ENCODE measurements around the gene SPIRE1. TPM values are rescaled to one million over a fixed set of nuclear protein-coding genes. Genes with fewer than 3 reads are reported as not detected.

The SPIRE1 gene
- total RNA-seq, 4 donors from 2014 or later: 25.3 to 39.5 (median 30.6) TPM

DNA sequence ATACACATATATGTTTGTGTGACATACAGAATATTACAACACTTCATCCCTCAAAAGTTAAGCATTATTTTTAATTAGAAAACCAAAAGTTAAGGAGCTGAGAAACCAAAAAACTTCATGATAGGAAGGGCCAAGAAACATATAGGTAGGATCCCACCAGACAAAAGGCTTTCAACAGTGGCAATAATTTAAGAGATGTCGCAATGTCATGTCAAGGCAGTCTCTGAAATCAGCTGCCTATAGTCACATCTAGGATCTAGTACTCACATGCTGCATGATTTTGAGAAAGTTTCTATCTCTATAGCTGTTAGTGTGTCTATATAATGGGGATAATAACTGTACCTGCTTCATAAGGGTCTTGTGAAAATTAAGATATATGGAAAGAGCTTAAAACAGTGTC is 72.7 kb downstream of the SPIRE1 start:
- WGBS, 2 donors: 97 to 98% methylated on average over 1 of the region's 1 CpG
- no peaks in the 10 kb centered on the region for H3K36me3 ChIP-seq
- no peak overlapping the region for H3K27ac ChIP-seq
- H3K4me3 ChIP-seq (replicated peaks in 1 of 3): no peak overlapping the region
- no peaks in the 10 kb centered on the region for H3K9me3 ChIP-seq
- TF ChIP-seq POLR2A (IDR thresholded peaks at IDR 0.05): no peak
- TF ChIP-seq, protein P1, sequence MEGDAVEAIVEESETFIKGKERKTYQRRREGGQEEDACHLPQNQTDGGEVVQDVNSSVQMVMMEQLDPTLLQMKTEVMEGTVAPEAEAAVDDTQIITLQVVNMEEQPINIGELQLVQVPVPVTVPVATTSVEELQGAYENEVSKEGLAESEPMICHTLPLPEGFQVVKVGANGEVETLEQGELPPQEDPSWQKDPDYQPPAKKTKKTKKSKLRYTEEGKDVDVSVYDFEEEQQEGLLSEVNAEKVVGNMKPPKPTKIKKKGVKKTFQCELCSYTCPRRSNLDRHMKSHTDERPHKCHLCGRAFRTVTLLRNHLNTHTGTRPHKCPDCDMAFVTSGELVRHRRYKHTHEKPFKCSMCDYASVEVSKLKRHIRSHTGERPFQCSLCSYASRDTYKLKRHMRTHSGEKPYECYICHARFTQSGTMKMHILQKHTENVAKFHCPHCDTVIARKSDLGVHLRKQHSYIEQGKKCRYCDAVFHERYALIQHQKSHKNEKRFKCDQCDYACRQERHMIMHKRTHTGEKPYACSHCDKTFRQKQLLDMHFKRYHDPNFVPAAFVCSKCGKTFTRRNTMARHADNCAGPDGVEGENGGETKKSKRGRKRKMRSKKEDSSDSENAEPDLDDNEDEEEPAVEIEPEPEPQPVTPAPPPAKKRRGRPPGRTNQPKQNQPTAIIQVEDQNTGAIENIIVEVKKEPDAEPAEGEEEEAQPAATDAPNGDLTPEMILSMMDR (IDR thresholded peaks at IDR 0.05): no peak
- H3K4me1 ChIP-seq: peaks cover 22 to 29% of the 10 kb centered on the region in 2 donors
- intact Hi-C loops (cut with DNase I): no loop called here
- no peak for DNase-seq
- no peaks in the 10 kb centered on the region for H3K27me3 ChIP-seq

DNA sequence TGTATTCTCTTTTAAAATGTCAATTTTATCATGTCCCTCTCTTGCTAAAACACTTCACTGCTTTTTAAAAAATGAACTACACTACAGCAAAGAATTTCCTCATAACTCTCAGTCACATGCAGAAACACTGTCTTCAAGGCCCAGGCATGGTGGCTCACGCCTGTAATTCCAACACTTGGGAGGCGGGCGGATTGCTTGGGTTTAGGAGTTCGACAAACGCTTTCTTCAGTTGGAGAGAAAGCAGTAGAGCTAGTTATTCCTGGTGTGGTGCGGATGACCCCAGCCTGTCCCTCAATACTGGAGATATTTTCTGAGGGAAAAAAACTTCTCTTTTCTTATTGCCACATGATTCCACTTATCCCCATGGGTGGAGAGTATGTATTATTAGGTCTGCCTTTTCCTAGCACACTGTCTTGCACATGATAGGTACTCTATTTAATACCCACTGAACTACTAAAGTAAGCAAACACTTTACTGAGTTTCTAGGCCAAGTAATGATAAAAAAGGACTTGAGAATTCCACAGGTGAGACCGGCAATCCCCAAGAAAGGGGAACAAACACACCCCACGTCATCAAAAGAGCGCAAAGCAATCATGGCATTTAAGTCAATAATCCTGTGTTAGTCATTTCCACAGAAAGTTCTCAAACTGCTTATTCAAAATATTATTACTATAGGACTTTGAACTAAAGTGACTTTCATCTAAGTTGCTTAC is 77.1 kb downstream of the SPIRE1 start:
- H3K36me3 ChIP-seq: no peaks in the 10 kb centered on the region
- no peaks in the 10 kb centered on the region for H3K9me3 ChIP-seq
- TF ChIP-seq, protein P1 (IDR thresholded peaks at IDR 0.05): no peak
- no peak for TF ChIP-seq POLR2A (IDR thresholded peaks at IDR 0.05)
- H3K27me3 ChIP-seq: no peaks in the 10 kb centered on the region
- no peaks in the 10 kb centered on the region for H3K4me1 ChIP-seq
- no peak overlapping the region for H3K27ac ChIP-seq
- H3K4me3 ChIP-seq (replicated peaks in 1 of 3): no peak overlapping the region
- no peak for DNase-seq
- intact Hi-C loops (cut with DNase I): no loop called here
- 95 to 98% methylated on average over 9 of the region's 9 CpGs for WGBS, 2 donors

DNA sequence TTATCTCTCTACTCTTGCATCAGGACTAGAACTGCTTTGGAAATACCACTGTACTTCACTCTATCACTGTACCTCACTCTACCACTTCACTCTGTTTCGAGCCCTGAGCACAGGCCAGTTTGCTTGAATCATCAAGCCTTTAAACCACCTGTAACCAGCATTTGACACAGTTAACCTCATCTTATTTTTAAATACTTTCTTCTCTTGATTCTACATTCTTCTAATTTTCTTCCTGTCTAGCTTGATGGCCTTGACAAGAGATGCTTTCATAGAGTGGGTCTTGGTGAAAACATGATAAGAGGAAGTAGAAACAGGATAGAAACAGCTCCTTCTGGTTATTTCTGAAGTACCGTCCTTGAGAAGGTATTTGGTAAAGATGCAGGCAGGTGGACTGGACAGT is 78.1 kb downstream of the SPIRE1 start:
- Histone ChIP-seq H3K4me3 (replicated peaks in 1 of 3) (no peak overlapping the region), H3K36me3 (no peaks in the 10 kb centered on the region), H3K27me3 (no peaks in the 10 kb centered on the region), H3K27ac (no peak overlapping the region), H3K4me1 (no peaks in the 10 kb centered on the region), H3K9me3 (no peaks in the 10 kb centered on the region)
- DNase-seq: no peak
- 43 to 63% methylated on average over 2 of the region's 2 CpGs for WGBS, 2 donors
- intact Hi-C loops (cut with DNase I): no loop called here
- TF ChIP-seq, protein P1 (IDR thresholded peaks at IDR 0.05): no peak
- no peak for TF ChIP-seq POLR2A (IDR thresholded peaks at IDR 0.05)

DNA sequence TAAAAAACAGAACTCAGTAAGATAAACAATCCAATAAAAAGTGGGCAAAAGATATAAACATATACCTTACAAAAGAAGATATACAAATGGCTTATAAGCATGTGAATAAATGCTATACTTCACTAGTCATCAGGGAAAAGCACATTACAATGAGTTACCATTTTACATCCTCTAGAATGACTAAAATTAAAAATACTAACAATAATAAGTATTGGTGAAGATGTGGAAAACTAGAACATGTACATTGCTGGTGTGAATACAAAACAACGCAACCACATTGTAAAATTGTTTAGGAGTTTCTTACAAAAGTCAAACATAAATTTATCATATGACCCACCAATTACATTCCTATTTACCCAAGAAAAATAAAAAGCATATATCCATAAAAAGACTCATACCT is 80.1 kb downstream of the SPIRE1 start:
- WGBS, 2 donors: 94 to 98% methylated on average over 1 of the region's 1 CpG
- Histone ChIP-seq H3K9me3 (no peaks in the 10 kb centered on the region), H3K27ac (no peak overlapping the region), H3K36me3 (no peaks in the 10 kb centered on the region), H3K4me1 (no peaks in the 10 kb centered on the region), H3K4me3 (replicated peaks in 1 of 3) (no peak overlapping the region), H3K27me3 (no peaks in the 10 kb centered on the region)
- no peak for TF ChIP-seq POLR2A (IDR thresholded peaks at IDR 0.05)
- TF ChIP-seq, protein P1 (IDR thresholded peaks at IDR 0.05): no peak
- DNase-seq: no peak
- intact Hi-C loops (cut with DNase I): no loop called here

DNA sequence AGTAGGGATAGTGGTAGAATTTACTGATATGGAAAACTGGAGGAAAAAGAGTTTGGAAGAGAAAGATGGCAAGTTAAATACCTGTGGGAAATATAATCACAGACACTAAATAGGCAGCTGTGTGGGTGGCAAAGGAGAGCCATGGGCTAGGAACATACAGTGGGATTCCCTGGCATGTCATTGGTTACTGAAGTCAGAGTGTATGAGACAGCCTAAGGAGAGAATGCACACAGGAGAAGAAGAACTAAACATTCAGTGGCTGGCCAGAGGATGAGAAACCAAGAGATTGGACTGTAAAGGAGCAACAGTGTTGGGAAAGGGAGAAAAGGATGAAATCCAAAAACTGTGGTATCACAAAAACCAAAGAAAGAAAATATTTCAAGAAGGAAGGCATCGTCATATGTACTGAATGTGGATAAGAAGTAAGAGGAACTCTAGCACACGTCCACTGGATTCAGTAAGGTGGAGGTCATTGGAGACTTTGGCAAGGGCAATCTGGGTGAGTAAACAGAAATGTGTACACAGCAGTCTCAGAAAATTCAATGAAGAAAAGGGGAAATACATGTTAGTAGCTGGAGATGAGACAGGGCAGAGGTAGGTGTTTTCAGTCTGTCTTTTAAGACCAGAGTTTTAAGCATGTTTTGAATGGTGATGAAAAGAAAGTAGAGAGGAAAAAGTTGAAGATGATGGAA is 83.3 kb downstream of the SPIRE1 start:
- Histone ChIP-seq H3K27me3 (no peaks in the 10 kb centered on the region), H3K4me1 (no peaks in the 10 kb centered on the region), H3K27ac (no peak overlapping the region), H3K36me3 (no peaks in the 10 kb centered on the region), H3K9me3 (no peaks in the 10 kb centered on the region), H3K4me3 (replicated peaks in 1 of 3) (no peak overlapping the region)
- DNase-seq: no peak
- intact Hi-C loops (cut with DNase I): no loop called here
- WGBS, 2 donors: 86 to 90% methylated on average over 2 of the region's 2 CpGs
- TF ChIP-seq POLR2A (IDR thresholded peaks at IDR 0.05): no peak
- TF ChIP-seq, protein P1 (IDR thresholded peaks at IDR 0.05): no peak
